HCT116 (cell line): ENCODE data around the gene C1orf50. TPM values are rescaled to one million over a fixed set of nuclear protein-coding genes. Genes with fewer than 3 reads are reported as not detected.

Source experiments
- ATAC-seq: fragments of 200-7000 bp; cut with Tn5 transposase; 2 replicates; pipeline ENCODE4 v1.9.1; 2020; ENCODE audit warnings: mild to moderate bottlenecking, moderate library complexity
- BruUV-seq: library from RNA; stranded (reverse); fragments of 400-500 nt; replicated peaks from 2 replicates; lab custom pipeline; 2021; lab: Mats Ljungman, UMichigan
- CTCF ChIA-PET: fragments of 300-600 bp; sonication (Branson Sonifier 250); formaldehyde crosslinking; loops from one replicate; lab custom pipeline; 2021; ENCODE audit warnings: antibody characterized with exemption; lab: Charles Lee
- POLR2A ChIA-PET: fragments of 300-600, 350-600 bp; sonication (Branson Sonifier 250); formaldehyde crosslinking; loops from one replicate; lab custom pipeline; 2021; ENCODE audit warnings: antibody characterized with exemption; lab: Charles Lee
- RAD21 ChIA-PET, 2 experiments: fragments of 300-600 bp; sonication (Branson Sonifier 250); formaldehyde crosslinking; loops; one replicate each; lab custom pipeline; 2023; ENCODE audit warnings: low total read pairs in 2 of 2; ENCODE audit not compliant: uncharacterized antibody in 2 of 2, unreplicated experiment in 2 of 2, low non-redundant PET in 1 of 2; lab: Charles Lee
- DNase-seq: peaks from one replicate; pipeline ENCODE4 v3.0.0-alpha.2; 2010; ENCODE audit warnings: low read depth, low spot score
- H2AFZ ChIP-seq: fragments of 200-600 bp; shearing (Covaris generic), sonication (generic); 2 replicates; pipeline ENCODE4 v1.6.1; 2017; ENCODE audit warnings: low read depth, mixed run types, mixed read lengths, antibody characterized with exemption, low read length; ENCODE audit not compliant: poor library complexity, severe bottlenecking
- H3K27ac ChIP-seq: 2 replicates; pipeline ENCODE4 v1.5.1; 2012; ENCODE audit warnings: low read depth, low read length
- H3K27me3 ChIP-seq: fragments of 200-600 bp; sonication (generic); 2 replicates; pipeline ENCODE4 v1.6.1; 2016; ENCODE audit warnings: mixed run types, low read length, mixed read lengths; ENCODE audit not compliant: insufficient read depth
- H3K36me3 ChIP-seq, 2 experiments: fragments of 200-500 bp in 1 of 2; fragments of 200-600 bp in 1 of 2; sonication (Bioruptor generic) in 1 of 2; sonication (generic) in 1 of 2; 2 replicates each; pipeline versions ENCODE4 v1.5.1 to v1.6.1; 2014 to 2016; ENCODE audit warnings: low read length in 2 of 2, inconsistent platforms in 1 of 2, mixed read lengths in 1 of 2, mixed run types in 1 of 2; ENCODE audit not compliant: insufficient read depth in 2 of 2, control insufficient read depth in 1 of 2
- H3K4me1 ChIP-seq, 2 experiments: fragments of 200-600 bp in 1 of 2; sonication (generic) in 1 of 2; 2 replicates each; pipeline versions ENCODE4 v1.5.1 to v1.6.1; 2012 to 2017; ENCODE audit warnings: low read length in 2 of 2, inconsistent platforms in 1 of 2, mild to moderate bottlenecking in 1 of 2, mixed read lengths in 1 of 2, mixed run types in 1 of 2, moderate library complexity in 1 of 2; ENCODE audit not compliant: insufficient read depth in 2 of 2, control insufficient read depth in 1 of 2
- H3K4me2 ChIP-seq: fragments of 200-600 bp; sonication (generic); 2 replicates; pipeline ENCODE4 v1.6.1; 2017; ENCODE audit warnings: mixed run types, low read length, mixed read lengths
- H3K4me3 ChIP-seq, 2 experiments: fragments of 200-600 bp in 1 of 2; sonication (generic) in 1 of 2; replicated peaks in 1 of 2; 2 replicates each; pipeline ENCODE4 v1.5.1; 2011 to 2016; ENCODE audit warnings: low read length in 2 of 2, control low read depth in 1 of 2, low read depth in 1 of 2, mild to moderate bottlenecking in 1 of 2, mixed read lengths in 1 of 2, mixed run types in 1 of 2
- H3K79me2 ChIP-seq: fragments of 200-600 bp; sonication (generic); 2 replicates; pipeline ENCODE4 v1.6.1; 2017; ENCODE audit warnings: mild to moderate bottlenecking, mixed run types, low read length, moderate library complexity, mixed read lengths; ENCODE audit not compliant: insufficient read depth
- H3K9ac ChIP-seq: fragments of 200-600 bp; sonication (generic); 2 replicates; pipeline ENCODE4 v1.6.1; 2016; ENCODE audit warnings: low read length, mixed read lengths
- H3K9me2 ChIP-seq: fragments of 200-600 bp; sonication (generic), shearing (Covaris generic); 2 replicates; pipeline ENCODE4 v1.6.1; 2017; ENCODE audit warnings: mixed run types, mild to moderate bottlenecking, moderate library complexity; ENCODE audit not compliant: insufficient read depth
- H3K9me3 ChIP-seq, 2 experiments: fragments of 200-500 bp in 1 of 2; fragments of 200-600 bp in 1 of 2; sonication (Bioruptor generic) in 1 of 2; sonication (generic) in 1 of 2; 2 replicates each; pipeline ENCODE4 v1.6.1; 2014 to 2017; ENCODE audit warnings: low read length in 2 of 2, mixed read lengths in 2 of 2, inconsistent platforms in 1 of 2, low read depth in 1 of 2, mild to moderate bottlenecking in 1 of 2, mixed run types in 1 of 2, moderate library complexity in 1 of 2; ENCODE audit not compliant: control insufficient read depth in 1 of 2, insufficient read depth in 1 of 2
- H4K20me1 ChIP-seq: fragments of 200-600 bp; sonication (generic), shearing (Covaris generic); 2 replicates; pipeline ENCODE4 v1.6.1; 2017; ENCODE audit warnings: mixed run types, mild to moderate bottlenecking, moderate library complexity; ENCODE audit not compliant: insufficient read depth
- CBX3 ChIP-seq: IDR thresholded peaks from 2 replicates; pipeline ENCODE4 v1.6.1; 2012; ENCODE audit warnings: low read depth
- CEBPB ChIP-seq: IDR thresholded peaks from 2 replicates; pipeline ENCODE4 v1.6.1; 2012; ENCODE audit warnings: low read depth
- EGR1 ChIP-seq: IDR thresholded peaks from 2 replicates; pipeline ENCODE4 v1.6.1; 2012; ENCODE audit warnings: low read depth
- EZH2phosphoT487 ChIP-seq: fragments of 200-600 bp; IDR thresholded peaks from 2 replicates; pipeline ENCODE4 v1.6.1; 2018; ENCODE audit warnings: antibody characterized with exemption, borderline replicate concordance
- FOSL1 ChIP-seq: IDR thresholded peaks from 2 replicates; pipeline ENCODE4 v1.6.1; 2012; ENCODE audit warnings: low read depth
- POLR2AphosphoS5 ChIP-seq: IDR thresholded peaks from 2 replicates; pipeline ENCODE4 v1.6.1; 2011; ENCODE audit warnings: mild to moderate bottlenecking, low read depth, low read length, moderate library complexity
- RAD21 ChIP-seq: IDR thresholded peaks from 2 replicates; pipeline ENCODE4 v1.6.1; 2012; ENCODE audit warnings: low read depth, mild to moderate bottlenecking
- SP1 ChIP-seq: IDR thresholded peaks from 2 replicates; pipeline ENCODE4 v1.6.1; 2012; ENCODE audit warnings: low read depth
- YY1 ChIP-seq: IDR thresholded peaks from 2 replicates; pipeline ENCODE4 v1.6.1; 2011; ENCODE audit warnings: low read length, low read depth, moderate library complexity, mild to moderate bottlenecking; ENCODE audit not compliant: insufficient replicate concordance; ENCODE audit errors: extremely low read depth
- ZNF274 ChIP-seq: fragments of 200-500 bp; sonication (Bioruptor generic); IDR thresholded peaks from 2 replicates; pipeline ENCODE4 v1.6.1; 2014; ENCODE audit warnings: mild to moderate bottlenecking, low read depth, low read length, inconsistent platforms
- intact Hi-C: fragments of 100-400 bp; cut with micrococcal nuclease; formaldehyde crosslinking; loops from 2 replicates; pipeline ENCODE4 v1.10.0; 2022
- total RNA-seq: library from RNA; stranded (reverse); gene quantifications from one replicate; pipeline ENCODE4 v1.2.1, GENCODE V29; 2021; ENCODE audit not compliant: unreplicated experiment
- TF ChIP-seq, protein P1 (sequence below): IDR thresholded peaks from 2 replicates; pipeline ENCODE4 v1.6.1; 2012; ENCODE audit warnings: low read depth

C1orf50 gene
- total RNA-seq, 1 experiment from 2014 or later: 5.8 TPM

GRCh38 chr1:42815941-42816584 is 49.0 kb downstream of the C1orf50 start:
- TF ChIP-seq SP1 (no peak), RAD21 (no peak)
- H4K20me1 ChIP-seq: no peaks in the 10 kb centered on the region
- TSS peak; percentile 67 for BruUV-seq
- DNase-seq: no peak
- peak overlapping the region; percentile 92 for H3K27ac ChIP-seq
- H3K9me3 ChIP-seq: no peaks in the 10 kb centered on the region
- H3K27me3 ChIP-seq: no peaks in the 10 kb centered on the region
- peak overlapping the region; percentile 97 for H3K4me2 ChIP-seq
- H3K9me2 ChIP-seq: no peaks in the 10 kb centered on the region
- intact Hi-C loops: no loop called here
- ChIA-PET RAD21 (interaction anchor here in 1 of 2 experiments (0.7 to 1.6 kb wide), 2 partner anchors 38 to 257 kb away, joined by 3 to 5 read pairs; no protein-coding TSS in a partner anchor), CTCF (interaction anchor here (1.2 kb wide), 1 partner anchor 97 kb away, joined by 3 read pairs; no protein-coding TSS in a partner anchor), POLR2A (interaction anchor here (1.3 to 3.3 kb wide), 2 partner anchors 9 to 30 kb away, joined by 7 to 14 read pairs; partner anchors contain the start of gene ZNF691)
- H3K9ac ChIP-seq: peak overlapping the region; percentile 85
- peak overlapping the region; percentile 83 for H2AFZ ChIP-seq
- ATAC-seq: no peak
- H3K4me1 ChIP-seq: peaks cover 11 to 25% of the 10 kb centered on the region in 2 experiments; a peak in 3 of 4 replicates
- peak overlapping the region; percentile 76 to 82 for H3K4me3 ChIP-seq
- 0 out of 2 replicates have a peak, but pooled peaks cover 3% of the 10 kb centered on the region for H3K79me2 ChIP-seq
- H3K36me3 ChIP-seq: no peaks in the 10 kb centered on the region

DNA sequence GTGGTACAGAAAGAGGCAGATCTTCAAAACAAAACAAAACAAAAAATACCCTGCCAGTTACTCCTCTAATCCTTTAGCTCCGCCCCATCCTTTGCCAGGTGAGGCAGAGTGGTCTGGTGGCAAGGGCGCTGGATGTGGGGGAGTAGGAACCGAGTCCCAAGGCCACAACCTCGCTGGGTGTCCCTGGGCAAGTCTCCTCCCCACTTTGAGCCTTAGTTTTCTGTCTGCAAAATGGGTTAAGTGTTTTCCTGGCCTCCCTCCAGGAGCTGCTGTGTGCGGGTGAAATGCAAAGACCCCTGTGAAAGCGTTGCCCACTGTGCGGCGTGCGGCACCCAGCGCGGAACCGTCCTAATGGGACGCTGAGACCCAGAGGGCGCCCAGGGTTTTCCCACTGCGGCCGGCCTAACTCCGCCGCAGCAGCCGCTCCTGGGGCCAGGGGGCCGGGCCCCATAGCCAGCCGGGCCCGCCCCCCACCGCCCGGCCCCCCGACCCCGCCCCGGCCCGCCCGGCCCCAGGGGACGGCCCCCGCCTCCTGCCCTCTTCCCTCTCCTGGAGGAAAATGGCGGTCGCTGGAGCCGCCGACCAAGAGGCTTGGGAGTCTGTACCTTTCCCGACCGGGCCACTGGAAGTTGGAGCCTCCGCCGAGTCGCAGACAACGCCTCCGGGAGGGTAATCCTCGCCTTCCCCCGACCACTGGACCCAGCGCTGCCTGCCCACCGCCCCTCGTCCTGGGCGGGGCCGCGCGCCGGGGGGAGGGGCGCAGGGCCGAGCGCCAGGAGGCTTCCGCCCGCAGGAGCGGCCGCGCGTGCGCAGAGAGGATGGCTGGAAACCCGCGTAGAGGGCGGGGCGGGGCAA is 49.8 kb downstream of the C1orf50 start, which contains the start of the genes ERMAP and SVBP:
Gene ERMAP (plus strand): TSS at position 538 of the 855 bp plus-strand sequence. CDS start 13,327 bp downstream, outside the sequence.
Gene SVBP (minus strand): TSS at position 813 of the 855 bp plus-strand sequence. CDS start 853 bp downstream, outside the sequence.
- Histone ChIP-seq H4K20me1 (no peaks in the 10 kb centered on the region), H3K27me3 (no peaks in the 10 kb centered on the region)
- intact Hi-C loops: no loop called here
- TF ChIP-seq CBX3 (no peak), CEBPB (no peak), EZH2phosphoT487 (no peak), POLR2AphosphoS5 (peak; percentile 78), YY1 (peak; percentile 91), EGR1 (no peak), ZNF274 (no peak), FOSL1 (no peak)
- TF ChIP-seq, protein P1, sequence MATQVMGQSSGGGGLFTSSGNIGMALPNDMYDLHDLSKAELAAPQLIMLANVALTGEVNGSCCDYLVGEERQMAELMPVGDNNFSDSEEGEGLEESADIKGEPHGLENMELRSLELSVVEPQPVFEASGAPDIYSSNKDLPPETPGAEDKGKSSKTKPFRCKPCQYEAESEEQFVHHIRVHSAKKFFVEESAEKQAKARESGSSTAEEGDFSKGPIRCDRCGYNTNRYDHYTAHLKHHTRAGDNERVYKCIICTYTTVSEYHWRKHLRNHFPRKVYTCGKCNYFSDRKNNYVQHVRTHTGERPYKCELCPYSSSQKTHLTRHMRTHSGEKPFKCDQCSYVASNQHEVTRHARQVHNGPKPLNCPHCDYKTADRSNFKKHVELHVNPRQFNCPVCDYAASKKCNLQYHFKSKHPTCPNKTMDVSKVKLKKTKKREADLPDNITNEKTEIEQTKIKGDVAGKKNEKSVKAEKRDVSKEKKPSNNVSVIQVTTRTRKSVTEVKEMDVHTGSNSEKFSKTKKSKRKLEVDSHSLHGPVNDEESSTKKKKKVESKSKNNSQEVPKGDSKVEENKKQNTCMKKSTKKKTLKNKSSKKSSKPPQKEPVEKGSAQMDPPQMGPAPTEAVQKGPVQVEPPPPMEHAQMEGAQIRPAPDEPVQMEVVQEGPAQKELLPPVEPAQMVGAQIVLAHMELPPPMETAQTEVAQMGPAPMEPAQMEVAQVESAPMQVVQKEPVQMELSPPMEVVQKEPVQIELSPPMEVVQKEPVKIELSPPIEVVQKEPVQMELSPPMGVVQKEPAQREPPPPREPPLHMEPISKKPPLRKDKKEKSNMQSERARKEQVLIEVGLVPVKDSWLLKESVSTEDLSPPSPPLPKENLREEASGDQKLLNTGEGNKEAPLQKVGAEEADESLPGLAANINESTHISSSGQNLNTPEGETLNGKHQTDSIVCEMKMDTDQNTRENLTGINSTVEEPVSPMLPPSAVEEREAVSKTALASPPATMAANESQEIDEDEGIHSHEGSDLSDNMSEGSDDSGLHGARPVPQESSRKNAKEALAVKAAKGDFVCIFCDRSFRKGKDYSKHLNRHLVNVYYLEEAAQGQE: no peak

More for the DNA sequence above, 49.8 kb downstream of the C1orf50 start, which contains the start of the genes ERMAP and SVBP:
- Histone ChIP-seq H3K9me3 (no peaks in the 10 kb centered on the region), H3K4me2 (peak within 1 kb of the TSS; percentile 97), H3K4me1 (peaks cover 11 to 25% of the 10 kb centered on the region in 2 experiments; a peak in 3 of 4 replicates), H2AFZ (peak within 1 kb of the TSS; percentile 83), H3K36me3 (no peaks in the 10 kb centered on the region), H3K9ac (peak within 1 kb of the TSS; percentile 85), H3K27ac (peak within 1 kb of the TSS; percentile 92), H3K4me3 (peak within 1 kb of the TSS; percentile 76 to 82), H3K9me2 (no peaks in the 10 kb centered on the region), H3K79me2 (0 out of 2 replicates have a peak, but pooled peaks cover 3% of the 10 kb centered on the region)
- peak; percentile 64 for DNase-seq
- no TSS peak for BruUV-seq
- RAD21 ChIA-PET: interaction anchor here in 1 of 2 experiments (0.7 to 1.6 kb wide), 2 partner anchors 39 to 257 kb away, joined by 3 to 5 read pairs; no protein-coding TSS in a partner anchor
- POLR2A ChIA-PET: interaction anchor here (0.6 to 3.3 kb wide), 5 partner anchors 9 to 38 kb away, joined by 3 to 14 read pairs (median 5); partner anchors contain the start of gene ZNF691
- peak; percentile 94 for ATAC-seq
- CTCF ChIA-PET: interaction anchor here (1.2 to 1.4 kb wide), 2 partner anchors 29 to 96 kb away, joined by 3 read pairs; partner anchors contain the start of gene ZNF691
